Activated CD4-positive, alpha-beta T cell treated with anti-CD3 and anti-CD28 coated beads for 24 hours (primary cell): Measurements from ENCODE around the gene GGA3.

Source experiments
- DNase-seq, 2 donors: peaks; one replicate each; pipeline ENCODE4 v3.0.0-alpha.2; 2020; ENCODE audit warnings: low read depth in 2 of 2

Gene GGA3

GRCh38 chr17:75245011-75245410, 16.4 kb downstream of the GGA3 start:
- no peak for DNase-seq

GRCh38 chr17:75244133-75244866, 17.1 kb downstream of the GGA3 start:
- DNase-seq, result no peak

DNA sequence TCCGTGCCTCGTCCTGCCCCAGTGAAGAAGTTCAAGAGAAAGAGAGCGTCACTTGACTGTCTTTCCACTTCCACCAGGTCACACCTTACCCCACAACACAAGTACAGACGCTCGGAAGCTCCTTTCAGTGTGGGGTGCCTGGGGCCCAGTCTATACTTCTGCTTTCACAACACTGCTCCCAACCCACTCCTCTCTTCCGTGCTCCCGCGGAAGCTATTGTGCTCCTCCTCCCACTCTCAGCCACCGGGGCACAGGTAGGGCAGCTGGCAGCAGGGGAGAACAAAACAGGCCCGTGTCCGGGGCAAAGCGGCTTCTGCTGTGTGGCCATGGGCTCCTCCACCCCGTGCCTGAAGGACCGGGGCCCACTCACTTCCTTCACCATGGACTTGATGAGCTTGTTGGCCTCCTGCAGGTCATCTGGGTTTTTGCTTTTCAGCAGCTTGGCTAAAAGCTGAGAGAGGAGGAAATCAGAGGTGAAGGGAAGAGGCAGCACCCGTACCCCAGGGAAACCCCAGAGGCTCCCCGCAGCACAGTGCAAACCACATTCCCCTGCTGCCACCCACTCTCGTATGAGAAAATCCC, 18.9 kb downstream of the GGA3 start:
- no peak for DNase-seq

DNA sequence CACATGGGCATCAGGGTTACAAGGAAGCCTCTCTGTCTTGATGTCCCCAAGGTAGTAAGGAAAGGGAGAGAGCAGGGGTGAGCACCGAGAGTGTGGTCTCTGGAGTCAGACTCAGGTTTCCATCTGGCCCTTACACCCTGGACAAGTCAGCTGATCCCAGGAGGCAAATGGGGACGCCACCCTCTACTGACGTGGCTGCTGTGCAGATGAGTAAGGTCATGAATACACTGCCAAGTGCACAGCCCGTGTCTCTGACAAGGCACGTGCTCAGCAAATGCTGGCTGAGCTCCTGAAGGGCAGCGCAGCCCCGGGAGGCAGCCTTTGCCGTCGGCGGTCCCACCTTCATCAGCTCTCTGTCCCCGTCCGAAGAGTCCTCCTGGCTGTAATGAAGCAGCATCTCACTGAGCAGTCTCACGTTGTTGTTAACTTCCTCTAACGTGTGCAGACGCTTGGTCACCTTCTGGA, 19.4 kb downstream of the GGA3 start:
- no peak for DNase-seq

DNA sequence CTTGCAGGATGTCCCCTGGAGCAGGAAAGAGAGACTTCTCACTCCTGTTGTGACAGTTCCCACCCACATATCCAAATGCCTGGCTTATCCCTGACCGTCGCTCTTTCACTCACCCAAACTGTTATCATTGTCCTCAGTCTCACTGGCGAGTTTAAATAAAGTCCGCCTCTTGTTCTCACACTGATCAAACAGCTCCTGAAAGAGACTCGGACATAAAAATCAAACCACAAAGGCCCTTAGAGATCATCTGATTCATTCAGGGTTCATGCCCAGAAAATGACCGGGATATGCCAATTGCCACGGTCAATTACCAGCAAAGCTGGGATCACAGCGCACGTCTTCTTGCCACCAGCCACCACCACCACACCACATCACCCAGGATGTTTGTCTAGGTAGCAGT, 19.9 kb downstream of the GGA3 start:
- DNase-seq, result no peak

- DNase-seq, result no peak
Measured at GRCh38 chr17:75241143-75241430, 20.3 kb downstream of the GGA3 start.

- no peak for DNase-seq
Measured at GRCh38 chr17:75240394-75241142, 20.8 kb downstream of the GGA3 start.

DNA sequence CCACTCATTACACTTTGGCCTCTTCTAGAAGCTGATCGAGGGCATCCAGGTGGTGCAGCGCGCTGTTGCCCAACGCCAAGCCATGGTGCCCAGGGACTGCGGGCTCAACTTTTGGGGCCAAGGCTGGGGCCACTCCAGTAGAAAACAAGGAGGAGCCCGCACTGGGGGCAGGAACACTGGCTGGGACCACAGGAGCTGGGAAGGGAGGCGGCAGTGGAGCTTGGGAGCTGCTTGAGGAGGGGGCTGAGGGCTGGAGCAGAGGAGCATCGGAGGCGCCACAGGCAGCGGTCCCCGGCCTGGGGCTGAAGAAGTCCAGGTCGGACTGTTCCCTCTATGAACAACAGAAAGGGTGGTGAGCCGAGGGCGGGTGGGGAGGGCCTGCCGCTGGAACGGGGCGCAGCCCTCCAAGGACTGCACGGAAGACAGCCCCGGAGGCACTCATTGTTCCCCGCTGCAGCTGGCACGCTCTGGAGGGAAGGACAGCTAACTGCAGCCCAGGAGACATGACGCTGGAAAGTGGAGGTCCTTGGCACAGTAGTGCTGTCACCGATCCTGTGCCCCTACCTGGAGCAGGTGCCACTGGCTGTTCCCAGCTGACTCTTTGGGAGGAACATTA, 21.5 kb downstream of the GGA3 start:
- DNase-seq, result no peak

GRCh38 chr17:75239214-75239613, 22.2 kb downstream of the GGA3 start:
- no peak for DNase-seq

DNA sequence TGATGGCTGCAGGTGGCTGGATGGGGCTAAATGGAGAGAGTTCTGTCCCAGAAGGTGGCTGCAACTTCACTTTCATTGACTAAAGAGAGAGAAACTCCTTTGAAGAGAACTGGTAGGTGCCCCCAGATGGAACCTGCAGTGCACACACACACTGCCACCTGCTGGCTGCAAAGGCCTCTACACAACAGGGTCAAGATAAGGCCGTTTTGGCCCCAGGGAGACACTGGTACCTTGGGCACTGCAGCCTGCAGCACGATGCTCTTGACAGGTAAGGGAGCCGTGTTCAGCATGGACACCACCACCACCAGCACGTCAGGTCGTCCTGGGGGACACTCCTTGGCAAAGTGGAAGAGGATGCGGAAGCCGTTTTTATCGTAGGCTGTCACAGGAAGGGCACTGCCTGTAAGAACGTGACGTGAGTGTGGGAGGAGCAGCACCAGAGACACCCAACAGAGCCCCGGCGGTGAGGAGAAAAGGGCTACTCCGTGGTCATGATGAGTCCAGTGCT, 22.7 kb downstream of the GGA3 start:
- no peak for DNase-seq

- DNase-seq, result no peak
Measured at GRCh38 chr17:75238020-75238580, 23.3 kb downstream of the GGA3 start.

GRCh38 chr17:75237100-75238014, 24.0 kb downstream of the GGA3 start:
- DNase-seq, result no peak

GRCh38 chr17:75232786-75233185, 28.6 kb downstream of the GGA3 start:
- no peak for DNase-seq

GRCh38 chr17:75231741-75232464, 29.5 kb downstream of the GGA3 start:
- DNase-seq, result no peak

GRCh38 chr17:75231071-75231470, 30.3 kb downstream of the GGA3 start:
- DNase-seq, result no peak

DNA sequence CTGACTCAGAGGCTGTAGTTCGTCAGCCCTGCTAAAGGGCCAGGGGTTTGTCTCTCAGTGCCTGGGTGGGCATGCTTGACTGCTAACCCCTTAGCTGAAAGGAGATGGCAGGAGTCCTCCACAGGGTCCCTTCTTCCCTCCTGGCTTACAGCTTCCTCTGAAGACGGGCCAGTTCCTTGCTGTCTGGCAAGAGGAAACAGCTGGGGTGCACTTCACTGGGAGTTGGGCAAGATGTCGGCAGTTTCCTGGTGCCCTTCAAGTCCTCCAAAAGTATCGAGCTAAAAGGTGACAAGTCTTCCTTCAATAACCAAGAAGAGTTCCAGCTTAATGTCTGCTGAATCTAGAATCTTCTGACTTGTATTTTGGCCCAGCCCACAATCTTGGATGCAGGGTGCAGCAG, 32.6 kb downstream of the GGA3 start:
- DNase-seq, result no peak

DNA sequence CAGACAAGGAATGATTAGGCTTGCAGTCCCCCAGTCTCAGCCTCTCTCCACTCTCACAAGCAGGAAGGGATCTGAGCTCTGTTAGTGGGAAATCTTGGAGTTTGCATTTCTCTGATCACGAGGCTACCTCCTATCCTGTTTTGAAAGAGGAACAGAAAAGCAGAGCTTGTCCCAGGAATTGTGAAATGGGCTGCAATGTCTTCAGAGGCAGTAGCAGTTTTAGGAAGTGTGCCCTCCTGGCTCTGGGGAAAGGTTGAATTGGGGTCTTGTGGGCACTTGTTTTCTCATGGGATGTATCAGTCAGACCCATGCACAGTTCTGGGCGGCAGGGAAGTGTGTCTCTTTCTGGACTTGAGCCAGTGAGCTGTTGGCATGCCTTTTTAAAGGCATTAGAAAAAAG, 33.1 kb downstream of the GGA3 start:
- no peak for DNase-seq

- no peak for DNase-seq
Measured at GRCh38 chr17:75227729-75228128, 33.7 kb downstream of the GGA3 start.

DNA sequence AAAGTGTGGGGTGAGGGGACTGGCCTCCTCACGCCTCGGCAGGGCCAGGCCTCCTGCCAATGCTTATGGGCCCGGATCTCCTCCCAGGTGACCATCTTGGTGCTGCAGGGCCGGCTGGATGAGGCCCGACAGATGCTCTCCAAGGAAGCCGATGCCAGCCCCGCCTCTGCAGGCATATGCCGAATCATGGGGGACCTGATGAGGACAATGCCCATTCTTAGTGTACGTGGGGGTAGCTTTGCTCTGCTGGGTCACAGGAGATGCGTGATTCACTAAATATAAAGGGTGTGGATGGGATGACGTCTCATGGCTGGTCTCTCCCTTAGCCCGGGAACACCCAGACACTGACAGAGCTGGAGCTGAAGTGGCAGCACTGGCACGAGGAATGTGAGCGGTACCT, 36.4 kb downstream of the GGA3 start:
- no peak for DNase-seq

- DNase-seq, result no peak
Measured at GRCh38 chr17:75219815-75220214, 41.6 kb downstream of the GGA3 start.
